NB4 (cell line): ENCODE data around the gene NTN3.

Experiments
- DNase-seq: peaks from one replicate; pipeline ENCODE4 v3.0.0; 2010; ENCODE audit warnings: low read depth
- H3K4me3 ChIP-seq: one replicate; pipeline ENCODE4 v1.5.1; 2011; ENCODE audit warnings: mild to moderate bottlenecking, low read depth, low read length, moderate library complexity
- MYC ChIP-seq: IDR thresholded peaks from 2 replicates; pipeline ENCODE4 v1.6.1; 2011; ENCODE audit warnings: low read depth, low read length
- POLR2A ChIP-seq: IDR thresholded peaks from 2 replicates; pipeline ENCODE4 v1.6.1; 2011; ENCODE audit warnings: mild to moderate bottlenecking; ENCODE audit not compliant: insufficient read length; ENCODE audit errors: extremely low read depth
- TF ChIP-seq, protein P1 (sequence below): IDR thresholded peaks from 2 replicates; pipeline ENCODE4 v1.6.1; 2011; ENCODE audit warnings: low read depth, low read length
- TF ChIP-seq, protein P2 (sequence below): IDR thresholded peaks from one replicate; pipeline ENCODE4 v1.5.1; 2012; ENCODE audit warnings: low read depth, low read length

Gene NTN3

DNA sequence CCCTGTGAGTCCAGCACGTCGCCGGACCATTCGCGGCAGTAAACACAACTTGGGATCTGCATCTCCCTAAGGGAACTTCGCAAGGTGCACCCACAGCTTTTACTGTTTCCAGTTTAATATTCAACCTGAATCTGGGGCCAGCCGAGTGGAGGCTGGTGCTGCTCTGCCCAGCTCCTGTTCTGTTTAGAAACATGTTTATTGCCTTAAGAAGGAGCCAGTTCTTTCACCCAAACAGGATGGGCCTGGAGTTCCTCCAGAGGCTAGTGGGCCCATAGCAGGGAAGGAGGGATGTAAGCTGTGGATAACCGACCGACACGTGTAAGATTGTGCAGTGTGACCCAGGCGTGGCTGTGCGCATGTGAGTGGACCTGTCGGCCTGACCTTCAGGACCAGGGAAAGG is 21.2 kb downstream of the NTN3 start:
- H3K4me3 ChIP-seq = no peak overlapping the region
- no peak for DNase-seq
- TF ChIP-seq, protein P1, sequence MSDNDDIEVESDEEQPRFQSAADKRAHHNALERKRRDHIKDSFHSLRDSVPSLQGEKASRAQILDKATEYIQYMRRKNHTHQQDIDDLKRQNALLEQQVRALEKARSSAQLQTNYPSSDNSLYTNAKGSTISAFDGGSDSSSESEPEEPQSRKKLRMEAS = no peak
- TF ChIP-seq, protein P2, sequence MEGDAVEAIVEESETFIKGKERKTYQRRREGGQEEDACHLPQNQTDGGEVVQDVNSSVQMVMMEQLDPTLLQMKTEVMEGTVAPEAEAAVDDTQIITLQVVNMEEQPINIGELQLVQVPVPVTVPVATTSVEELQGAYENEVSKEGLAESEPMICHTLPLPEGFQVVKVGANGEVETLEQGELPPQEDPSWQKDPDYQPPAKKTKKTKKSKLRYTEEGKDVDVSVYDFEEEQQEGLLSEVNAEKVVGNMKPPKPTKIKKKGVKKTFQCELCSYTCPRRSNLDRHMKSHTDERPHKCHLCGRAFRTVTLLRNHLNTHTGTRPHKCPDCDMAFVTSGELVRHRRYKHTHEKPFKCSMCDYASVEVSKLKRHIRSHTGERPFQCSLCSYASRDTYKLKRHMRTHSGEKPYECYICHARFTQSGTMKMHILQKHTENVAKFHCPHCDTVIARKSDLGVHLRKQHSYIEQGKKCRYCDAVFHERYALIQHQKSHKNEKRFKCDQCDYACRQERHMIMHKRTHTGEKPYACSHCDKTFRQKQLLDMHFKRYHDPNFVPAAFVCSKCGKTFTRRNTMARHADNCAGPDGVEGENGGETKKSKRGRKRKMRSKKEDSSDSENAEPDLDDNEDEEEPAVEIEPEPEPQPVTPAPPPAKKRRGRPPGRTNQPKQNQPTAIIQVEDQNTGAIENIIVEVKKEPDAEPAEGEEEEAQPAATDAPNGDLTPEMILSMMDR = no peak
- TF ChIP-seq MYC = no peak
- TF ChIP-seq POLR2A = no peak

DNA sequence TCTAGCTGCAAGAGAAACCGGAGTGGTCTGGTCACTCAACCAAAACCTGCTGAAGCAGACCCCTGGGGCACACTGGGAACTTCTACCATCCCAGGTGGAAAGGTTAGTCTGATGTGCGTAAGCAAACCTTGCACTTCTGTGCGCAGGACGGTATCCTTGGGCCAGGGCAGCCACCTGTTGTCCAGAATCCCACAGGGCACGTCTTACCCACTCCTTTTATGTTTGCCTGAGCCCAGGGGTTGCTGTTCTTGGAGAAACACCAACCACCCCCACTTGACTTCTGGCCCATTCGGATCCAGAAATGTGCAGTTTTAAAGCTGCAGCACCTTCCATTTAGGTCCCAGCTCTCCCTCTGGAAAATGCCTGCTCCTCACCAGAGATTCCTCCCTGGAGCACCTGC is 22.5 kb downstream of the NTN3 start:
- DNase-seq = no peak
- no peak overlapping the region for H3K4me3 ChIP-seq
- TF ChIP-seq, protein P2 = no peak
- TF ChIP-seq, protein P1 = no peak
- TF ChIP-seq POLR2A (no peak), MYC (no peak)

DNA sequence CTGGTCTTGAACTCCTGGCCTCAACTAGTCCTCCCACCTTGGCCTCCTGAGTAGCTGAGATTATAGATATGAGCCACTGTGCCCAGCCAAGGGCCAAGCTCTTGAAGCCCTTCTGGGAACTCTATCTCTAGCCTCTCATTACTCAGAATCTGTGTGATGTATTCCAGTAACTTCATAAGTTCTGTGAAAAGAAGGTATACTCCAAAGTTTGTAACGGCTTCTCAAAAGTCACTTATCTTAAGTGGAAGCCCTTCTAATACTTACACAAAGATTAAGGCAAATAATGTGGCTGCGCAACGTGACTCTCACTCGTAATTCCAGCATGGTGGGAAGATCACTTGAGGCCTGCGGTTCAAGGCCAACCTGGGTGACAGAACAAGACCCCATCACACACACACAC is 23.5 kb downstream of the NTN3 start:
- no peak for DNase-seq
- no peak overlapping the region for H3K4me3 ChIP-seq
- TF ChIP-seq, protein P1 = no peak
- TF ChIP-seq, protein P2 = no peak
- TF ChIP-seq POLR2A (no peak), MYC (no peak)

DNA sequence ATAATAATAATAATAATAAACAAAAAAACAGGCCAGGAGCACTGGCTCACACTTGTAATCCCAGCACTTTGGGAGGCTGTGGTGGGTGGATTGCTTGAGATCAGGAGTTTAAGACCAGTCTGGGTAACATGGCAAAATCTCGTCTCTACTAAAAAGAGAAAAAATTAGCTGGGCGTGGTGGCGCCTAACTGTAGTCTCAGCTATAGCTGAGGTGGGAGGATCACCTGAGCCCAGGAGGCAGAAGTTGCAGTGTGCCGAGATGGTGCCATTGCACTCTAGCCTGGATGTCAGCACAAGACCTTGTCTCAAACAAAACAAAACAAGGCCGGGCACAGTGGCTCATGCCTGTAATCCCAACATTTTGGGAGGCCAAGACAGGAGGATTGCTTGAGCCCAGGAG is 23.9 kb downstream of the NTN3 start:
- H3K4me3 ChIP-seq = no peak overlapping the region
- no peak for DNase-seq
- TF ChIP-seq, protein P1 = no peak
- TF ChIP-seq POLR2A (no peak), MYC (no peak)
- TF ChIP-seq, protein P2 = no peak

DNA sequence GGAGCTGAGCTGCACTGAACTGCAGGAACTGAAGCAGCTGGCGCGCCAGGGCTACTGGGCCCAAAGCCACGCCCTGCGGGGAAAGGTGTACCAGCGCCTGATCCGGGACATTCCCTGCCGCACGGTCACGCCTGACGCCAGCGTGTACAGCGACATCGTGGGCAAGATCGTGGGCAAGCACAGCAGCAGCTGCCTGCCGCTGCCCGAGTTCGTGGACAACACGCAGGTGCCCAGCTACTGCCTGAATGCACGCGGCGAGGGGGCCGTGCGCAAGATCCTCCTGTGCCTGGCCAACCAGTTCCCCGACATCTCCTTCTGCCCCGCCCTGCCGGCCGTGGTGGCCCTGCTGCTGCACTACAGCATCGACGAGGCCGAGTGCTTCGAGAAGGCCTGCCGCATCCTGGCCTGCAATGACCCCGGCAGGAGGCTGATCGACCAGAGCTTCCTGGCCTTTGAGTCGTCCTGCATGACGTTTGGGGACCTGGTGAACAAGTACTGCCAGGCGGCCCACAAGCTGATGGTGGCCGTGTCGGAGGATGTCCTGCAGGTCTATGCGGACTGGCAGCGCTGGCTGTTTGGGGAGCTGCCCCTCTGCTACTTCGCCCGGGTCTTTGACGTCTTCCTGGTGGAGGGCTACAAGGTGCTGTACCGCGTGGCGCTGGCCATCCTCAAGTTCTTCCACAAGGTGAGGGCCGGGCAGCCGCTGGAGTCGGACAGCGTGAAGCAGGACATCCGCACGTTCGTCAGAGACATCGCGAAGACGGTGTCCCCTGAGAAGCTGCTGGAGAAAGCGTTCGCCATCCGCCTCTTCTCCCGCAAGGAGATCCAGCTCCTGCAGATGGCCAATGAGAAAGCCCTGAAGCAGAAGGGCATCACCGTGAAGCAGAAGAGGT is 25.4 kb downstream of the NTN3 start:
- no peak for DNase-seq
- TF ChIP-seq POLR2A = no peak
- H3K4me3 ChIP-seq = no peak overlapping the region

DNA sequence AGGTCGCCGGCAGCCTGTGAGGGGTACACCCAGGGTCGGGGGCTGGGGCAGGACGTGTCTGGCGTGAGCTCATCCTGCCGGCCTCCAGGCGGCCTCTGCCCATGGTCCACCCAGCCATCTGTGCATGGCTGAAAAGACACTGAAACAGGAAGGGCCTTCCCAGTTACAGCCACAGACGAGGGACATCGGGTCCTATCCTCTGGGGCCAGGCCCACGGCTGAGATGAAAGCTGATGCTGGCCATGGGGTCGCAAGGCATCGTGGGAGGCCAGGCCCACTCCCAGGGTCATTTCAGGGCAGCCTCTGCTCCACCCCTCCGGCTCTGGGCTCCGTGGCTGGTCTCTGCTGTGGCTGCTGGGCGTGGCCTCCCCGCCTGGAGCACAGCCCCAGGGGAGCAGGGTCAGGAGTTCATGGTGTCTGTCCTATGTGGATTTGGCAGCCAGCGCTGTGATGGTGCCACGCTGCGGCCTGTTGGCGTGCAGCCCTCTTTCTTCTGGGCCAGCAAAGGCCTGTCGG is 26.1 kb downstream of the NTN3 start:
- TF ChIP-seq, protein P1 = no peak
- TF ChIP-seq MYC (no peak), POLR2A (no peak)
- TF ChIP-seq, protein P2 = no peak

More for the DNA sequence above, 26.1 kb downstream of the NTN3 start:
- no peak overlapping the region for H3K4me3 ChIP-seq
- no peak for DNase-seq
